B cell (primary cell): ENCODE data around the gene CTNNBL1. TPM values are rescaled to one million over a fixed set of nuclear protein-coding genes. Genes with fewer than 3 reads are reported as not detected.
"Not testable (repeated sequence)": the region's sequence is repeated elsewhere in the genome, so short reads cannot be mapped to it uniquely, and the experiment has no call there.

Experiments used
- ATAC-seq: fragments of 200-7000 bp; cut with Tn5 transposase; one replicate; pipeline ENCODE4 v1.10.0; 2021; ENCODE audit warnings: low read depth, mild to moderate bottlenecking, moderate number of reproducible peaks, moderate library complexity
- CTCF ChIA-PET: fragments of 350-600 bp; sonication (Branson Sonifier 250); formaldehyde crosslinking; loops from one replicate; lab custom pipeline; 2021; ENCODE audit warnings: antibody characterized with exemption, inconsistent platforms; lab: Charles Lee
- POLR2A ChIA-PET: fragments of 350-600 bp; sonication (Branson Sonifier 250); formaldehyde crosslinking; loops from one replicate; lab custom pipeline; 2021; ENCODE audit warnings: antibody characterized with exemption; lab: Charles Lee
- DNase-seq: peaks from one replicate; pipeline ENCODE4 v3.0.0; 2013
- H2AFZ ChIP-seq: 2 replicates; pipeline ENCODE4 v1.6.1; 2012; ENCODE audit warnings: mild to moderate bottlenecking, low read depth, low read length; ENCODE audit not compliant: insufficient read depth, poor library complexity, severe bottlenecking
- H3K27ac ChIP-seq, 2 donors: 1 replicate in 1 of 2; 2 replicates in 1 of 2; pipeline ENCODE4 v1.5.1; 2012 to 2013; ENCODE audit warnings: low read length in 2 of 2, mild to moderate bottlenecking in 2 of 2, moderate library complexity in 1 of 2
- H3K27me3 ChIP-seq, 4 experiments: fragments of 200-600 bp in 1 of 4; sonication (generic) in 1 of 4; replicated peaks in 1 of 4; 1 replicate in 2 of 4; 2 replicates in 2 of 4; pipeline versions ENCODE4 v1.6.1 to v1.7.0; 2013 to 2016; ENCODE audit warnings: low read length in 3 of 4, mild to moderate bottlenecking in 2 of 4, mixed read lengths in 1 of 4, moderate library complexity in 1 of 4; ENCODE audit not compliant: insufficient read depth in 4 of 4, control insufficient read depth in 3 of 4; ENCODE audit errors: control extremely low read depth in 1 of 4
- H3K36me3 ChIP-seq, 2 experiments: replicated peaks in 1 of 2; 1 replicate in 1 of 2; 2 replicates in 1 of 2; pipeline versions ENCODE4 v1.6.1 to v1.7.1; 2013; ENCODE audit warnings: low read length in 1 of 2; ENCODE audit not compliant: insufficient read depth in 2 of 2, control insufficient read depth in 1 of 2; ENCODE audit errors: control extremely low read depth in 1 of 2, extremely low read depth in 1 of 2
- H3K4me1 ChIP-seq, 2 donors: fragments of 200-600 bp in 1 of 2; sonication (generic) in 1 of 2; 1 replicate in 1 of 2; 2 replicates in 1 of 2; pipeline versions ENCODE4 v1.5.1 to v1.6.1; 2013 to 2017; ENCODE audit warnings: low read length in 2 of 2; ENCODE audit not compliant: control insufficient read depth in 2 of 2, insufficient read depth in 2 of 2
- H3K4me2 ChIP-seq: replicated peaks from 2 replicates; pipeline ENCODE3; 2012; ENCODE audit warnings: mild to moderate bottlenecking, low read depth, low read length; ENCODE audit not compliant: poor library complexity, severe bottlenecking
- H3K4me3 ChIP-seq, 5 experiments: fragments of 200-600 bp in 1 of 5; sonication (generic) in 1 of 5; 1 replicate in 3 of 5; 2 replicates in 2 of 5; pipeline versions ENCODE4 v1.5.1 to v1.7.0; 2011 to 2016; ENCODE audit warnings: low read length in 4 of 5, mild to moderate bottlenecking in 4 of 5, low read depth in 2 of 5, control low read depth in 1 of 5, moderate library complexity in 1 of 5; ENCODE audit not compliant: insufficient read depth in 1 of 5; ENCODE audit errors: control extremely low read depth in 1 of 5, extremely low read depth in 1 of 5
- H3K79me2 ChIP-seq: fragments of 200-600 bp; sonication (generic); one replicate; pipeline ENCODE4 v1.6.0; 2016; ENCODE audit warnings: low read length; ENCODE audit not compliant: control insufficient read depth, insufficient read depth
- H3K9ac ChIP-seq: fragments of 200-600 bp; sonication (generic); 2 replicates; pipeline ENCODE4 v1.6.1; 2017; ENCODE audit warnings: mild to moderate bottlenecking, low read length, moderate library complexity
- H3K9me3 ChIP-seq, 3 donors: one replicate each; pipeline versions ENCODE4 v1.6.1 to v1.7.1; 2013; ENCODE audit warnings: low read length in 2 of 3; ENCODE audit not compliant: control insufficient read depth in 2 of 3, insufficient read depth in 1 of 3; ENCODE audit errors: control extremely low read depth in 1 of 3
- H4K20me1 ChIP-seq: 2 replicates; pipeline ENCODE4 v1.6.0; 2012; ENCODE audit warnings: mild to moderate bottlenecking, low read length; ENCODE audit not compliant: insufficient read depth, control insufficient read depth, poor library complexity, severe bottlenecking
- H3K27ac Mint-ChIP-seq: one replicate; pipeline ENCODE4 v1.8.0; 2021; ENCODE audit warnings: mixed read lengths
- H3K27me3 Mint-ChIP-seq: one replicate; pipeline ENCODE4 v1.8.0; 2021; ENCODE audit warnings: mixed read lengths
- H3K4me1 Mint-ChIP-seq: one replicate; pipeline ENCODE4 v1.8.0; 2021; ENCODE audit warnings: mixed read lengths
- H3K4me3 Mint-ChIP-seq: one replicate; pipeline ENCODE4 v1.8.0; 2021; ENCODE audit warnings: mixed read lengths
- H3K9me3 Mint-ChIP-seq: one replicate; pipeline ENCODE4 v1.8.0; 2022; ENCODE audit warnings: mixed read lengths; ENCODE audit not compliant: insufficient read depth
- EZH2 ChIP-seq: IDR thresholded peaks from 2 replicates; pipeline ENCODE4 v1.6.1; 2012; ENCODE audit warnings: borderline replicate concordance, low read depth, mild to moderate bottlenecking, moderate library complexity, low read length; ENCODE audit not compliant: insufficient read depth, poor library complexity, severe bottlenecking
- WGBS: methylation state at CpG from one replicate; pipeline ENCODE4 v1.1.5; 2013; ENCODE audit warnings: missing lambda C conversion rate; ENCODE audit not compliant: insufficient coverage; 5-methylcytosine and 5-hydroxymethylcytosine counted together
- intact Hi-C: fragments of 100-400 bp; cut with micrococcal nuclease; formaldehyde crosslinking; loops from one replicate; pipeline ENCODE4 v1.10.0; 2022
- polyA plus RNA-seq: library from polyadenylated mRNA; depleted of rRNA; stranded (reverse); fragments of >200 nt; gene quantifications from 2 replicates; pipeline ENCODE4 v1.2.3, GENCODE V29; 2012
- total RNA-seq, 2 donors: library from RNA; stranded (reverse); fragments of 120-200 nt in 1 of 2; gene quantifications; 1 replicate in 1 of 2; 2 replicates in 1 of 2; pipeline versions ENCODE4 v1.2.3 to v1.2.4, GENCODE V29; 2013 to 2022
- TF ChIP-seq, protein P1 (sequence below): fragments of 200-600 bp; IDR thresholded peaks from one replicate; pipeline ENCODE4 v1.8.0; 2022; ENCODE audit warnings: antibody characterized with exemption, mild to moderate bottlenecking

CTNNBL1 gene
- total and polyA plus RNA-seq, 2 donors (not counting 1 experiment from before 2014, with no cell fraction given), result 25.3 to 64.7 TPM

DNA sequence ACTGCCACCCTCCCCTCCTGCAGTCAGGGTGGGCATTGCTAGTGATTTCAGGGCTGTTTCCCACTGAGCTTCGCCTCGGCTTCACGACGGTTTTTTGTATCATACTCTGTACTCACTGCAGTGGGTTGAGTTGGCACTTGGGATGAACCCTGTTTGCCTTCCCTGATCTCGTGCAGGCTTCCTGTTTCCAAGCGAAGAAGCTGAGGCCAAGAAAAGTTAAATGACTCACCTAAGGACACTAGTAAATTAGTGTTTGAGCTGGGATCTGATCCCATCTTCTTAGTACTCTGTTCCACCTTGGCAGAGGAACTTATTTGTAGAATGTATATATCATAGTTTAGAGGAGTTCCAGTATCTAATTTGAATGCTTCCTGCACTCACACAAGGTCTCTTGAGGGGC lies 158.8 kb downstream of the CTNNBL1 start:
- Histone ChIP-seq H3K27ac (no peak overlapping the region), H3K9ac (no peak overlapping the region), H3K4me3 (no peak overlapping the region), H3K4me1 (no peaks in the 10 kb centered on the region), H3K27me3 (no peaks in the 10 kb centered on the region), H3K9me3 (no peaks in the 10 kb centered on the region), H2AFZ (no peak overlapping the region), H3K4me2 (no peak overlapping the region), H3K36me3 (peaks cover 5 to 71% of the 10 kb centered on the region in 2 experiments), H4K20me1 (no peaks in the 10 kb centered on the region), H3K79me2 (no peaks in the 10 kb centered on the region)
- Mint-ChIP-seq H3K4me3 (no peak overlapping the region), H3K9me3 (no peaks in the 10 kb centered on the region), H3K27ac (no peak overlapping the region), H3K4me1 (peaks cover 8% of the 10 kb centered on the region), H3K27me3 (no peaks in the 10 kb centered on the region)
- ChIA-PET CTCF (no interaction called here), POLR2A (interaction anchor here (0.6 kb wide), 1 partner anchor 92 kb away, joined by 4 read pairs; no protein-coding TSS in a partner anchor)
- ATAC-seq (no peak), DNase-seq (no peak)
- WGBS, result 89% methylated on average over 3 of the region's 6 CpGs
- intact Hi-C loops, result no loop called here
- no peak for TF ChIP-seq EZH2
- TF ChIP-seq, protein P1, sequence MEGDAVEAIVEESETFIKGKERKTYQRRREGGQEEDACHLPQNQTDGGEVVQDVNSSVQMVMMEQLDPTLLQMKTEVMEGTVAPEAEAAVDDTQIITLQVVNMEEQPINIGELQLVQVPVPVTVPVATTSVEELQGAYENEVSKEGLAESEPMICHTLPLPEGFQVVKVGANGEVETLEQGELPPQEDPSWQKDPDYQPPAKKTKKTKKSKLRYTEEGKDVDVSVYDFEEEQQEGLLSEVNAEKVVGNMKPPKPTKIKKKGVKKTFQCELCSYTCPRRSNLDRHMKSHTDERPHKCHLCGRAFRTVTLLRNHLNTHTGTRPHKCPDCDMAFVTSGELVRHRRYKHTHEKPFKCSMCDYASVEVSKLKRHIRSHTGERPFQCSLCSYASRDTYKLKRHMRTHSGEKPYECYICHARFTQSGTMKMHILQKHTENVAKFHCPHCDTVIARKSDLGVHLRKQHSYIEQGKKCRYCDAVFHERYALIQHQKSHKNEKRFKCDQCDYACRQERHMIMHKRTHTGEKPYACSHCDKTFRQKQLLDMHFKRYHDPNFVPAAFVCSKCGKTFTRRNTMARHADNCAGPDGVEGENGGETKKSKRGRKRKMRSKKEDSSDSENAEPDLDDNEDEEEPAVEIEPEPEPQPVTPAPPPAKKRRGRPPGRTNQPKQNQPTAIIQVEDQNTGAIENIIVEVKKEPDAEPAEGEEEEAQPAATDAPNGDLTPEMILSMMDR, result no peak

DNA sequence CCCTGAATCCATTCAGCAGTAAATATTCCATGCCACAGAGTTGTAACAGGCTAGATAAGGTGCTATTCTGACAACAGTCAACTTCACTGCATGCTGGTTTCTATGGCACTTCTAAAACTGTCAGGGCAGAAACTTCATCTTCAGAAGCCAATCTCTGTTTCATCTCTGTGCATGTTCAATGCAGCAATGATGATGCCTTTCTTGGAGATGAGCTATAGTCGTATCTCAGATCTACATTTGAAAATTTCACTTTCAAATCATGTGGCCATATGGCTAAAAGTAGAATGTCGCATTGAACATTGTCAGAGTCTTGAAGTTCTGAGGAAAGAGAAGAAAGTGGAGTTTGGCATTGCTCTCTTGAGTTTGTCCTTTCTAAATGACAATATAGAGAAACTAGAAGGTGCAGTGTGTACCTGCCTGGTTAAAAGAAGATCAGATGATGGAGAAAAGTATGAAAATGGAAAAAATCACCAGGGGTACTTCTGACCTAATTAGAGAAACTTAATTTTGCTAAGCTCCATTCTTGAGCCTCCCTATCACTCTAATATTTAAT lies 160.1 kb downstream of the CTNNBL1 start:
- Histone ChIP-seq H3K36me3 (peaks cover 5 to 65% of the 10 kb centered on the region in 2 experiments), H3K4me3 (no peak overlapping the region), H3K27ac (no peak overlapping the region), H3K4me2 (no peak overlapping the region), H3K27me3 (no peaks in the 10 kb centered on the region), H2AFZ (no peak overlapping the region), H3K4me1 (no peaks in the 10 kb centered on the region), H3K9me3 (no peaks in the 10 kb centered on the region), H3K79me2 (no peaks in the 10 kb centered on the region), H4K20me1 (no peaks in the 10 kb centered on the region), H3K9ac (no peak overlapping the region)
- Mint-ChIP-seq H3K27ac (no peak overlapping the region), H3K9me3 (no peaks in the 10 kb centered on the region), H3K4me1 (peaks cover 8% of the 10 kb centered on the region), H3K4me3 (no peak overlapping the region), H3K27me3 (no peaks in the 10 kb centered on the region)
- 83% methylated on average over 1 of the region's 2 CpGs for WGBS
- DNase-seq, result no peak
- CTCF ChIA-PET, result no interaction called here
- TF ChIP-seq EZH2, result no peak
- TF ChIP-seq, protein P1, result no peak
- POLR2A ChIA-PET, result no interaction called here
- intact Hi-C loops, result no loop called here
- no peak for ATAC-seq

DNA sequence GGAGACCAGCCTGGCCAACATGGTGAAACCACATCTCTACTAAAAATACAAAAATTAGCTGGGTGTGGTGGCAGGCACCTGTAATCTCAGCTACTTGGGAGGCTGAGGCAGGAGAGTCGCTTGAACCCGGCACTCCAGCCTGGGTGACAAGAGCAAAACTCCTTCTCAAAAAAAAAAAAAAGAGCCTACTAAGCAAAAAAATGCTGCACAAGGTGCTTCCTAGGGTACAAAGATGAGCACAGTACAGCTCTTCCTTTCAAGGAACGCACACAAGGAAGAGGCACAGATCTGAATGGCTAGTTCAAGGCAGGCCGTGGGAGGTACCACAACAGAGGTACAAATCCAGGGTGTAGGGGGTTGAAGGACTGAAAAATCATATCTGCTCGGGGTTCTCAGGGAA lies 162.2 kb downstream of the CTNNBL1 start:
- H3K9me3 ChIP-seq, H3K27ac Mint-ChIP-seq, H2AFZ ChIP-seq, DNase-seq, H3K27me3 ChIP-seq, H3K4me1 Mint-ChIP-seq, CTCF ChIA-PET, POLR2A ChIA-PET, ATAC-seq, H3K4me1 ChIP-seq, H3K9me3 Mint-ChIP-seq, H3K79me2 ChIP-seq, H3K9ac ChIP-seq, H4K20me1 ChIP-seq, intact Hi-C loops, H3K27ac ChIP-seq, H3K4me2 ChIP-seq, H3K4me3 ChIP-seq, H3K27me3 Mint-ChIP-seq, H3K4me3 Mint-ChIP-seq: not testable (repeated sequence)
- 100% methylated on average over 3 of the region's 5 CpGs for WGBS
- H3K36me3 ChIP-seq, result peaks cover 3 to 64% of the 10 kb centered on the region in 2 experiments
